HL-60 (cell line): Measurements from ENCODE around the gene ENO1.
A peak's percentile ranks its signal among the peaks of the same experiment; 100 is the strongest.

Source experiments
- DNase-seq, 2 experiments: peaks; one replicate each; pipeline ENCODE4 v3.0.0-alpha.2; 2010 to 2020; ENCODE audit warnings: low read depth in 1 of 2, low spot score in 1 of 2
- H3K27ac ChIP-seq: fragments of 250-450 bp; sonication (Bioruptor Pico); replicated peaks from 2 replicates; pipeline ENCODE4 v1.5.1; 2020; ENCODE audit warnings: mild to moderate bottlenecking, moderate library complexity
- H3K27me3 ChIP-seq: fragments of 250-450 bp; sonication (Bioruptor Pico); 2 replicates; pipeline ENCODE4 v1.5.1; 2021; ENCODE audit warnings: mild to moderate bottlenecking, moderate library complexity; ENCODE audit not compliant: insufficient read depth, poor library complexity, severe bottlenecking
- H3K4me3 ChIP-seq: replicated peaks from 2 replicates; pipeline ENCODE4 v1.5.1; 2011; ENCODE audit warnings: mild to moderate bottlenecking, control low read depth, low read length; ENCODE audit not compliant: insufficient read depth
- GABPA ChIP-seq: IDR thresholded peaks from 2 replicates; pipeline ENCODE4 v1.6.1; 2012; ENCODE audit warnings: low read depth
- POLR2AphosphoS5 ChIP-seq: IDR thresholded peaks from 2 replicates; pipeline ENCODE4 v1.6.1; 2012; ENCODE audit warnings: low read depth
- SPI1 ChIP-seq: IDR thresholded peaks from 2 replicates; pipeline ENCODE4 v1.6.1; 2012; ENCODE audit warnings: low read depth, mild to moderate bottlenecking, borderline replicate concordance
- TF ChIP-seq, protein P1 (sequence below): IDR thresholded peaks from one replicate; pipeline ENCODE4 v1.5.1; 2011; ENCODE audit warnings: low read length, control low read depth, inconsistent platforms; ENCODE audit not compliant: insufficient read depth
- TF ChIP-seq, protein P2 (sequence below): IDR thresholded peaks from 2 replicates; pipeline ENCODE4 v1.6.1; 2012; ENCODE audit warnings: low read depth; ENCODE audit not compliant: insufficient replicate concordance

Gene ENO1

DNA sequence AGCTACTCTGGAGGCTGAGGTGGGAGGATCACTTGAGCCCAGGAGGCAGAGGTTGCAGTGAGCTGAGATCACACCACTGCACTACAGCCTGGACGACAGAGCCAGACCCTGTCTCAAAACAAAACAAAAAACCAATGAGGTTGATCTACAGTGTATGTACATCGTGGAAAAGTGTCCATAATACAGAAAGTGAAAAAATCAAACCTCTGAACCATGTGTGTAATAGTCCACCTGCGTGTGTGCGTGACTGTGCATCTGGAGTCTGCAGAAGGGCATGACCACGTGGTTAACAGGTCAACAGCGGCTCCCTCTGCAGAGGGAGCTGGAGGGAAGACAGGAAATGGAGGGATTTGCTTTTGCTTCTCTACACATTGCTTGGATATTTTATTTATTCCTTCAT, 32.4 kb upstream of the ENO1 start:
- no peak overlapping the region for H3K27ac ChIP-seq
- no peak for DNase-seq
- TF ChIP-seq, protein P1, sequence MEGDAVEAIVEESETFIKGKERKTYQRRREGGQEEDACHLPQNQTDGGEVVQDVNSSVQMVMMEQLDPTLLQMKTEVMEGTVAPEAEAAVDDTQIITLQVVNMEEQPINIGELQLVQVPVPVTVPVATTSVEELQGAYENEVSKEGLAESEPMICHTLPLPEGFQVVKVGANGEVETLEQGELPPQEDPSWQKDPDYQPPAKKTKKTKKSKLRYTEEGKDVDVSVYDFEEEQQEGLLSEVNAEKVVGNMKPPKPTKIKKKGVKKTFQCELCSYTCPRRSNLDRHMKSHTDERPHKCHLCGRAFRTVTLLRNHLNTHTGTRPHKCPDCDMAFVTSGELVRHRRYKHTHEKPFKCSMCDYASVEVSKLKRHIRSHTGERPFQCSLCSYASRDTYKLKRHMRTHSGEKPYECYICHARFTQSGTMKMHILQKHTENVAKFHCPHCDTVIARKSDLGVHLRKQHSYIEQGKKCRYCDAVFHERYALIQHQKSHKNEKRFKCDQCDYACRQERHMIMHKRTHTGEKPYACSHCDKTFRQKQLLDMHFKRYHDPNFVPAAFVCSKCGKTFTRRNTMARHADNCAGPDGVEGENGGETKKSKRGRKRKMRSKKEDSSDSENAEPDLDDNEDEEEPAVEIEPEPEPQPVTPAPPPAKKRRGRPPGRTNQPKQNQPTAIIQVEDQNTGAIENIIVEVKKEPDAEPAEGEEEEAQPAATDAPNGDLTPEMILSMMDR = no peak
- no peak for TF ChIP-seq SPI1
- no peak overlapping the region for H3K4me3 ChIP-seq
- H3K27me3 ChIP-seq = no peaks in the 10 kb centered on the region

DNA sequence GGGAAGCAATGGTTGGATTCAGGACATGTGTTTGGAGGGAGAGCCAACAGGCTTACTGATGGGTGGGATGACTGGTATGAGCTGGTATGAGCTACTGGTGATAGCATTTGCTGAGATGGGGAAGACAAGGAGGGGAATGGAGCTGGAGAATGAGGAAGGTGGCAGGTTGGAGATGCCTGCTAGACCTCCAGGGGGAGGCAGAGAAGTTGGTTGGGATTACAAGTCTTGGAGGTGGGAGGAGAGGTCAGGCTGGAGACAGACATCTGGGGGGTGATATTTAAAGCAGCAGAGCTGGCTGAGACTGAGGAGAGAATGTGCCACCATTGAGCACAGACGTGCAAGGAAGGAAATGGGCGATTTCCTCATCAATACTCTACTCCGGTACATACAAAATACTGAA, 31.8 kb upstream of the ENO1 start:
- DNase-seq = peak in 1 of 2 experiments; percentile 53
- Histone ChIP-seq H3K27ac (0 out of 2 replicates have a peak overlapping the region, but pooled peaks have one; percentile 17), H3K27me3 (no peaks in the 10 kb centered on the region), H3K4me3 (no peak overlapping the region)
- TF ChIP-seq, protein P1 = peak; percentile 13
- no peak for TF ChIP-seq POLR2AphosphoS5

DNA sequence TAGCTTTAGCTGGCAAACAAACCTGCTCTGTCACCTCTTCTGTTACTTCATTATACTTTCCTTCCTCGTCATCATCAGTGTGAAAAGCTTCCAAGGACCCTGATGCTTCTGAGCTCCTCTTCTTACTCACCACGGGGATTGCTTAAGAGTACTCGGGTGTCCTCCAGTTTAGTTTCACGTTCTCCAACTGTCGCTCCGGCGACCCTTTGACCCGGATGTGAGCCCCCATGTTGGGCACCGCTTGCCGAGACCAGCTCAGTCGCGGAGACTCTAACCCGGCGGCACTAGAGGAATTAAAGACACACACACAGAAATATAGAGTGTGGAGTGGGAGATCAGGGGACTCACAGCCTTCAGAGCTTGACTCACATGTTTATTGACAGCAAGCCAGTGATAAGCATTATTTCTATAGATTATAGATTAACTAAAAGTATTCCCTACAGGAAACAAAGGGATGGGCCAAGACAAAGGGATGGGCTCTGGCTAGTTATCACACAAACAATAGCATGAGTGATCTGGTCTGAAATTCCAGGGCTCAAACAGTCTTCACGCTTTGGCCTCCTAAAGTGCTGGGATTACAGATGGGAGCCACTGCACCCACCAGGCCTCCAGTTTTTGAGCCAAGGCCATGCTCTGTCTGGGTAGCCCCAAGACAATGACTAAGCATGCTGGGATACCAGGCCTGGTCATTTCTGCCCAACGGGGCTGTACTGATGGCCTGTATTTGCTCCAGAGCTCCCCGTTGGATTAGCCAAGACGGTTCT, 30.1 kb upstream of the ENO1 start:
- peak overlapping the region; percentile 62 for H3K27ac ChIP-seq
- TF ChIP-seq GABPA = no peak
- no peak for TF ChIP-seq SPI1
- TF ChIP-seq POLR2AphosphoS5 = no peak
- TF ChIP-seq, protein P2, sequence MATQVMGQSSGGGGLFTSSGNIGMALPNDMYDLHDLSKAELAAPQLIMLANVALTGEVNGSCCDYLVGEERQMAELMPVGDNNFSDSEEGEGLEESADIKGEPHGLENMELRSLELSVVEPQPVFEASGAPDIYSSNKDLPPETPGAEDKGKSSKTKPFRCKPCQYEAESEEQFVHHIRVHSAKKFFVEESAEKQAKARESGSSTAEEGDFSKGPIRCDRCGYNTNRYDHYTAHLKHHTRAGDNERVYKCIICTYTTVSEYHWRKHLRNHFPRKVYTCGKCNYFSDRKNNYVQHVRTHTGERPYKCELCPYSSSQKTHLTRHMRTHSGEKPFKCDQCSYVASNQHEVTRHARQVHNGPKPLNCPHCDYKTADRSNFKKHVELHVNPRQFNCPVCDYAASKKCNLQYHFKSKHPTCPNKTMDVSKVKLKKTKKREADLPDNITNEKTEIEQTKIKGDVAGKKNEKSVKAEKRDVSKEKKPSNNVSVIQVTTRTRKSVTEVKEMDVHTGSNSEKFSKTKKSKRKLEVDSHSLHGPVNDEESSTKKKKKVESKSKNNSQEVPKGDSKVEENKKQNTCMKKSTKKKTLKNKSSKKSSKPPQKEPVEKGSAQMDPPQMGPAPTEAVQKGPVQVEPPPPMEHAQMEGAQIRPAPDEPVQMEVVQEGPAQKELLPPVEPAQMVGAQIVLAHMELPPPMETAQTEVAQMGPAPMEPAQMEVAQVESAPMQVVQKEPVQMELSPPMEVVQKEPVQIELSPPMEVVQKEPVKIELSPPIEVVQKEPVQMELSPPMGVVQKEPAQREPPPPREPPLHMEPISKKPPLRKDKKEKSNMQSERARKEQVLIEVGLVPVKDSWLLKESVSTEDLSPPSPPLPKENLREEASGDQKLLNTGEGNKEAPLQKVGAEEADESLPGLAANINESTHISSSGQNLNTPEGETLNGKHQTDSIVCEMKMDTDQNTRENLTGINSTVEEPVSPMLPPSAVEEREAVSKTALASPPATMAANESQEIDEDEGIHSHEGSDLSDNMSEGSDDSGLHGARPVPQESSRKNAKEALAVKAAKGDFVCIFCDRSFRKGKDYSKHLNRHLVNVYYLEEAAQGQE = no peak
- TF ChIP-seq, protein P1 = no peak
- DNase-seq = peak; percentile 45 to 63

DNA sequence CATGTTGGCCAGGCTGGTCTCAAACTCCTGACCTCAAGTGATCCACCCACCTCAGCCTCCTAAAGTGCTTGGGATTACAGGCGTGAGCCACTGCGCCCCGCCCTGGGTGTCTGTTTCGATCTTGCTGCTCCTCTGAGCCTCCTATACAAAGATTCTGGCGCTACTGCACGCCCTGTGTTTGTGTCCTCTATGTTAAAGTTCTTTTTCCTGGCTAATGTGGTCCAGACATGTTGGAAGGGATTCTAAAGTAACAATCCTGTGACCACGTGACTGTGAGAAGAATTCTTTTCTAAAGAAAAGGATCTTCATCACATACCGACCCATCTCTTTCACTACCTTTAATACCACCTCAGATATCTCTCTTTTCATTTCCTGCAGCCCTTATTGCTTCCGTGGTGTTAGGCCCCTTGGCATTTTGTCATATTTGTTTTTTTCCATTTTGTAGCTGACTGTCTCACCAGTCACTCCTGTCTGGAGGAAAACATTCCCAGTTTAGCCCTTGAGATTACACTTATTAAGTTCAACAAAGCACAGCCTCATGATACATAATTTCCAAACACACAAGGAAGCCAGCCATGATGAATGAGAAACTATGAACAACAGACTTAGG, 27.2 kb upstream of the ENO1 start:
- no peak overlapping the region for H3K27ac ChIP-seq
- DNase-seq = no peak
- H3K4me3 ChIP-seq = no peak overlapping the region
- H3K27me3 ChIP-seq = no peaks in the 10 kb centered on the region
- TF ChIP-seq SPI1 (no peak), GABPA (no peak), POLR2AphosphoS5 (no peak)
- TF ChIP-seq, protein P1 = no peak
- TF ChIP-seq, protein P2 = no peak

More for the DNA sequence above, 30.1 kb upstream of the ENO1 start:
- H3K27me3 ChIP-seq = no peaks in the 10 kb centered on the region
- no peak overlapping the region for H3K4me3 ChIP-seq
